K562 (cell line): ENCODE results near the gene CD48. TPM values are rescaled to one million over a fixed set of nuclear protein-coding genes. Genes with fewer than 3 reads are reported as not detected.

Experiments used
- ATAC-seq: fragments of 200-7000 bp; cut with Tn5 transposase; 3 replicates; pipeline ENCODE4 v1.9.1; 2020; ENCODE audit warnings: moderate library complexity
- BruUV-seq: library from RNA; stranded (reverse); fragments of 400-500 nt; replicated peaks from 2 replicates; lab custom pipeline; 2021; lab: Mats Ljungman, UMichigan
- CTCF ChIA-PET: fragments of 300-600 bp; formaldehyde crosslinking; extraction: SDS; loops from one replicate; lab custom pipeline; 2021; ENCODE audit warnings: low intra/inter-chr PET ratio; lab: Yijun Ruan, JAX
- POLR2A ChIA-PET: fragments of 300-600, 350-650 bp; sonication (Branson Sonifier 250); formaldehyde crosslinking; extraction: SDS; loops from one replicate; lab custom pipeline; 2021; ENCODE audit warnings: antibody characterized with exemption, inconsistent platforms; lab: Yijun Ruan, JAX
- DNase-seq, 4 experiments: peaks; one replicate each; pipeline versions ENCODE4 v3.0.0 to v3.0.0-alpha.2; 2011 to 2018; ENCODE audit warnings: low spot score in 3 of 4, mixed read lengths in 3 of 4; ENCODE audit errors: extremely low read depth in 1 of 4
- FAIRE-seq: peaks from 2 replicates; lab custom pipeline; 2011; peaks lifted over from hg19 to GRCh38; lab: Jason Lieb, UNC
- H2AFZ ChIP-seq: 2 replicates; pipeline ENCODE4 v1.6.0; 2011; ENCODE audit warnings: low read depth, low read length, control low read depth, inconsistent platforms
- H3K27ac ChIP-seq: fragments of 200-600 bp; 3 replicates; pipeline ENCODE4 v1.8.0; 2011; ENCODE audit warnings: low read depth, mild to moderate bottlenecking, control low read depth, inconsistent platforms, low read length, moderate library complexity, mixed read lengths; ENCODE audit errors: extremely low read depth
- H3K27me3 ChIP-seq, 2 experiments: fragments of 300-600 bp in 1 of 2; 2 replicates in 1 of 2; 3 replicates in 1 of 2; pipeline versions ENCODE4 v1.6.0 to v1.8.0; 2011; ENCODE audit warnings: inconsistent platforms in 2 of 2, low read length in 2 of 2, mild to moderate bottlenecking in 1 of 2, mixed read lengths in 1 of 2, moderate library complexity in 1 of 2; ENCODE audit not compliant: control insufficient read depth in 2 of 2, insufficient read depth in 2 of 2
- H3K36me3 ChIP-seq: fragments of 300-600 bp; 3 replicates; pipeline ENCODE4 v1.8.0; 2011; ENCODE audit warnings: mild to moderate bottlenecking, low read length, inconsistent platforms; ENCODE audit not compliant: control insufficient read depth, insufficient read depth
- H3K4me1 ChIP-seq, 2 experiments: fragments of 200-600 bp in 1 of 2; replicated peaks in 1 of 2; 2 replicates in 1 of 2; 3 replicates in 1 of 2; pipeline versions ENCODE4 v1.5.1 to v1.8.0; 2011; ENCODE audit warnings: inconsistent platforms in 2 of 2, low read length in 2 of 2, mild to moderate bottlenecking in 1 of 2, mixed read lengths in 1 of 2, moderate library complexity in 1 of 2; ENCODE audit not compliant: control insufficient read depth in 2 of 2, insufficient read depth in 2 of 2
- H3K4me2 ChIP-seq: 2 replicates; pipeline ENCODE4 v1.6.1; 2011; ENCODE audit warnings: low read length, control low read depth, inconsistent platforms, mixed read lengths; ENCODE audit not compliant: insufficient read depth
- H3K4me3 ChIP-seq: fragments of 200-600 bp; sonication (generic), shearing (Covaris generic); 2 replicates; pipeline ENCODE4 v1.5.1; 2016; ENCODE audit warnings: control low read depth, inconsistent platforms
- H3K79me2 ChIP-seq: fragments of 200-600 bp; 3 replicates; pipeline ENCODE4 v1.8.0; 2011; ENCODE audit warnings: low read length, inconsistent platforms; ENCODE audit not compliant: control insufficient read depth, insufficient read depth
- H3K9ac ChIP-seq, 2 experiments: 2 replicates each; pipeline versions ENCODE4 v1.6.0 to v1.6.1; 2011; ENCODE audit warnings: low read depth in 2 of 2, low read length in 2 of 2, control low read depth in 1 of 2, inconsistent platforms in 1 of 2, mild to moderate bottlenecking in 1 of 2, mixed read lengths in 1 of 2; ENCODE audit not compliant: insufficient read depth in 1 of 2
- H3K9me1 ChIP-seq: one replicate; pipeline ENCODE4 v1.6.0; 2011; ENCODE audit warnings: inconsistent platforms, mild to moderate bottlenecking, low read length, moderate library complexity; ENCODE audit not compliant: control insufficient read depth, insufficient read depth
- H3K9me3 ChIP-seq: replicated peaks from 2 replicates; pipeline ENCODE4 v1.5.1; 2011; ENCODE audit warnings: low read depth, low read length, inconsistent platforms; ENCODE audit not compliant: control insufficient read depth, insufficient read depth
- H4K20me1 ChIP-seq: replicated peaks from 2 replicates; pipeline ENCODE4 v1.6.1; 2011; ENCODE audit warnings: low read length, inconsistent platforms, mixed read lengths; ENCODE audit not compliant: control insufficient read depth, insufficient read depth
- ARID2 ChIP-seq: fragments of 450-650 bp; IDR thresholded peaks from 2 replicates; pipeline ENCODE4 v1.6.1; 2017; ENCODE audit warnings: antibody characterized with exemption, mild to moderate bottlenecking
- CC2D1A ChIP-seq: fragments of 450-650 bp; IDR thresholded peaks from 2 replicates; pipeline ENCODE4 v1.6.1; 2017; ENCODE audit warnings: mild to moderate bottlenecking
- FUS ChIP-seq: fragments of 200-400 bp; formaldehyde crosslinking; optimal IDR thresholded peaks from 2 replicates; pipeline ENCODE3; 2017; ENCODE audit warnings: low read depth, low read length
- HDAC1 ChIP-seq, 2 experiments: fragments of 450-650 bp; IDR thresholded peaks; 2 replicates each; pipeline ENCODE4 v1.6.1; 2016 to 2017; ENCODE audit warnings: inconsistent platforms in 1 of 2, mild to moderate bottlenecking in 1 of 2, moderate library complexity in 1 of 2
- ZNF232 ChIP-seq: sonication (generic); formaldehyde crosslinking; IDR thresholded peaks from 2 replicates; pipeline ENCODE4 v1.8.0; 2022; ENCODE audit warnings: mild to moderate bottlenecking, missing genetic modification reagents
- ZNF316 ChIP-seq: fragments of 450-650 bp; IDR thresholded peaks from 2 replicates; pipeline ENCODE4 v1.6.1; 2016
- ZNF436 ChIP-seq: fragments of 250-450, 450-650 bp; sonication (Bioruptor Pico); formaldehyde crosslinking; IDR thresholded peaks from 2 replicates; pipeline ENCODE4 v1.7.0; 2020; ENCODE audit warnings: mild to moderate bottlenecking
- ZNF551 ChIP-seq: fragments of 250-450 bp; sonication (Bioruptor Pico); IDR thresholded peaks from 2 replicates; pipeline ENCODE4 v1.5.0; 2021; ENCODE audit warnings: mild to moderate bottlenecking, moderate library complexity
- WGBS: fragments of 100-300 bp; shearing (Covaris generic); methylation state at CpG from one replicate; pipeline ENCODE4 v1.1.6; 2016; ENCODE audit warnings: low coverage, mixed read lengths; ENCODE audit not compliant: insufficient coverage; ENCODE audit errors: missing lambda C conversion rate; 5-methylcytosine and 5-hydroxymethylcytosine counted together
- in situ Hi-C: fragments of 300-500 bp; cut with MboI; formaldehyde crosslinking; loops from 4 replicates; pipeline ENCODE4 v1.15.0; 2018; ENCODE audit warnings: inconsistent platforms, mixed read lengths
- intact Hi-C: fragments of 100-400 bp; cut with micrococcal nuclease; formaldehyde crosslinking; loops from 2 replicates; pipeline ENCODE4 v1.14.2; 2022
- polyA plus RNA-seq, 8 experiments: library from polyadenylated mRNA; depleted of rRNA in 4 of 8; stranded (reverse) in 5 of 8; unstranded in 3 of 8; fragments of >200 nt; fragmentation: Nextera tagmentation in 2 of 8; fragmentation: Illumina TruSeq in 1 of 8; extraction: Ambion mirVana in 2 of 8; extraction: Trizol in 1 of 8; gene quantifications; 2 replicates each; pipeline versions ENCODE4 v1.2.1 to v1.2.3, GENCODE V29; 2011 to 2014; ENCODE audit warnings: inconsistent platforms in 1 of 8, missing spikeins in 1 of 8
- total RNA-seq, 7 experiments: library from RNA; depleted of rRNA in 6 of 7; stranded (reverse); fragments of >200 nt in 6 of 7; fragmentation: Illumina TruSeq in 2 of 7; extraction: Trizol in 2 of 7; gene quantifications; 2 replicates each; pipeline versions ENCODE4 v1.2.1 to v1.2.3, GENCODE V29; 2011 to 2021; ENCODE audit warnings: low replicate concordance in 1 of 7
- TF ChIP-seq, protein P1 (sequence below): fragments of 450-650 bp; formaldehyde crosslinking; IDR thresholded peaks from 2 replicates; pipeline ENCODE4 v1.4.0; 2020; ENCODE audit warnings: mild to moderate bottlenecking, moderate library complexity
- TF ChIP-seq, protein P2 (sequence below): fragments of 250-450 bp; sonication (Bioruptor Pico); IDR thresholded peaks from 2 replicates; pipeline ENCODE4 v1.5.0; 2021; ENCODE audit warnings: mild to moderate bottlenecking, borderline replicate concordance
- TF ChIP-seq, protein P3 (sequence below): fragments of 450-650 bp; formaldehyde crosslinking; IDR thresholded peaks from 2 replicates; pipeline ENCODE4 v1.4.0; 2020; ENCODE audit warnings: mild to moderate bottlenecking, mixed read lengths

CD48 gene
- total and polyA plus RNA-seq, 9 of the 15 experiments (the other 6 are each of a cell fraction or from before 2014, with no cell fraction given): 0.10 to 0.42 (median 0.29) TPM; not detected in 3

DNA sequence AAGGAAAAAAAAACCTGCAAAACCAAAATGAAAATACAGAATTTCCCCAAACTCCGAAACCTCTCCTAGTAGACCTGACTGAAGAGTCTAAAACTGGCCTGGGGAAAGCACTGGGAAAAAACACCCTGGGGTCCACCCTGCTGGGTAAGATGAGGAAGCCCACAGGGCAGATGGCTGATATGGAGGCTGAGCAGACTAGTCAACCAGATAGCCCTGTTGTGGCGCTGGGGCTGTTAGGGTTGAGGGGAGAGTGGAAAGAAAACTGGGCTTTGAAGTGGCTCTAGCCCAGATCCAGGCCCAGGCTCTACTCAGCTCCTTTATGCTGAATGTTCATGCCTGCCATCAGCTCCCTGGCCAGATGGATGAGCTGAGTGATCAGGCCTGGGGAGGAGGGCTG, 58.0 kb downstream of the CD48 start (continued):
- TF ChIP-seq ZNF232 (CRISPR knock-in tag) (no peak), CC2D1A (no peak), ZNF436 (CRISPR knock-in tag) (no peak), ZNF551 (no peak)
- TF ChIP-seq, protein P1, sequence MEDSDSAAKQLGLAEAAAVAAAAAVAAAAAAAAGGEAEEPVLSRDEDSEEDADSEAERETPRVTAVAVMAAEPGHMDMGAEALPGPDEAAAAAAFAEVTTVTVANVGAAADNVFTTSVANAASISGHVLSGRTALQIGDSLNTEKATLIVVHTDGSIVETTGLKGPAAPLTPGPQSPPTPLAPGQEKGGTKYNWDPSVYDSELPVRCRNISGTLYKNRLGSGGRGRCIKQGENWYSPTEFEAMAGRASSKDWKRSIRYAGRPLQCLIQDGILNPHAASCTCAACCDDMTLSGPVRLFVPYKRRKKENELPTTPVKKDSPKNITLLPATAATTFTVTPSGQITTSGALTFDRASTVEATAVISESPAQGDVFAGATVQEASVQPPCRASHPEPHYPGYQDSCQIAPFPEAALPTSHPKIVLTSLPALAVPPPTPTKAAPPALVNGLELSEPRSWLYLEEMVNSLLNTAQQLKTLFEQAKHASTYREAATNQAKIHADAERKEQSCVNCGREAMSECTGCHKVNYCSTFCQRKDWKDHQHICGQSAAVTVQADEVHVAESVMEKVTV (CRISPR knock-in tag): no peak

DNA sequence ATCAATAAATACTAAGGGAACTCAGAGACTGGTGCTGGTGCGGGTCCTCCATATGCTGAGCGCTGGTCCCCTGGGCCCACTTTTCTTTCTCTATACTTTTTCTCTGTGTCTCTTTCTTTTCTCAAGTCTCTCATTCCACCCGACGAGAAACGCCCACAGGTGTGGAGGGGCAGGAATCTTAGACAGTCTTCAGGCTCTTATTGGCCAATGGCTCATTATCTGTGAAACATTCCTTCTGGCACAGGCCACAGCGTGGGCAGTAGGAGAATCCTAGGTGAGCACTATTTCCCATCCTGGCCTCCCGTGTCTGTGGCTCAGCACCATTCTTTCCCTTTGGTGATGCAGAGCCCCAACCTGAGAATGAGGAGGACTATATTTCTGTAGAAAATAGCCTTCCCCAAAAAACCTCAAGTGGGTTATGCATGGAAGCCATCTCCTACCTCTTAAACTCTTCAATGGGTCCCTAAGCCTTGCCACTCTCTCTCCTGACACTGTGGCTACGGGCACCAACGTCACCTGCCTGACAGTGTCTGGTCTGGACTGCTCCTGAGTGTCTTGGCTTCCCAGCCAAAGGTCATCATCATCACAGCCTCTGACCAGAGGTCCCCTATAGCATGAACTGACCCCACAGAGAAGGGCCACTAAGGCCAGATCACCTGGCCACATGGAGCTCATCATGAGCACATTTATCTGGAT, 58.5 kb downstream of the CD48 start:
- intact Hi-C loops: no loop called here

More for the DNA sequence above, 58.5 kb downstream of the CD48 start:
- H3K27ac ChIP-seq: no peak overlapping the region
- no peaks in the 10 kb centered on the region for H4K20me1 ChIP-seq
- H3K27me3 ChIP-seq: no peaks in the 10 kb centered on the region
- no peak overlapping the region for H3K4me2 ChIP-seq
- H3K9ac ChIP-seq: no peak overlapping the region
- peaks cover 0 to 24% of the 10 kb centered on the region in 2 experiments for H3K4me1 ChIP-seq
- no peak overlapping the region for H3K4me3 ChIP-seq
- peaks cover 2% of the 10 kb centered on the region; the same call in 1 of the 2 replicates for H3K9me3 ChIP-seq
- TF ChIP-seq FUS (no peak), ARID2 (no peak), HDAC1 (IDR thresholded peaks at IDR 0.05) (no peak), ZNF316 (no peak), CC2D1A (no peak)
- TF ChIP-seq, protein P2, sequence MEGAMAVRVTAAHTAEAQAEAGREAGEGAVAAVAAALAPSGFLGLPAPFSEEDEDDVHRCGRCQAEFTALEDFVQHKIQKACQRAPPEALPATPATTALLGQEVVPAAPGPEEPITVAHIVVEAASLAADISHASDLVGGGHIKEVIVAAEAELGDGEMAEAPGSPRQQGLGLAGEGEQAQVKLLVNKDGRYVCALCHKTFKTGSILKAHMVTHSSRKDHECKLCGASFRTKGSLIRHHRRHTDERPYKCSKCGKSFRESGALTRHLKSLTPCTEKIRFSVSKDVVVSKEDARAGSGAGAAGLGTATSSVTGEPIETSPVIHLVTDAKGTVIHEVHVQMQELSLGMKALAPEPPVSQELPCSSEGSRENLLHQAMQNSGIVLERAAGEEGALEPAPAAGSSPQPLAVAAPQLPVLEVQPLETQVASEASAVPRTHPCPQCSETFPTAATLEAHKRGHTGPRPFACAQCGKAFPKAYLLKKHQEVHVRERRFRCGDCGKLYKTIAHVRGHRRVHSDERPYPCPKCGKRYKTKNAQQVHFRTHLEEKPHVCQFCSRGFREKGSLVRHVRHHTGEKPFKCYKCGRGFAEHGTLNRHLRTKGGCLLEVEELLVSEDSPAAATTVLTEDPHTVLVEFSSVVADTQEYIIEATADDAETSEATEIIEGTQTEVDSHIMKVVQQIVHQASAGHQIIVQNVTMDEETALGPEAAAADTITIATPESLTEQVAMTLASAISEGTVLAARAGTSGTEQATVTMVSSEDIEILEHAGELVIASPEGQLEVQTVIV (CRISPR knock-in tag): no peak
- TF ChIP-seq, protein P3, sequence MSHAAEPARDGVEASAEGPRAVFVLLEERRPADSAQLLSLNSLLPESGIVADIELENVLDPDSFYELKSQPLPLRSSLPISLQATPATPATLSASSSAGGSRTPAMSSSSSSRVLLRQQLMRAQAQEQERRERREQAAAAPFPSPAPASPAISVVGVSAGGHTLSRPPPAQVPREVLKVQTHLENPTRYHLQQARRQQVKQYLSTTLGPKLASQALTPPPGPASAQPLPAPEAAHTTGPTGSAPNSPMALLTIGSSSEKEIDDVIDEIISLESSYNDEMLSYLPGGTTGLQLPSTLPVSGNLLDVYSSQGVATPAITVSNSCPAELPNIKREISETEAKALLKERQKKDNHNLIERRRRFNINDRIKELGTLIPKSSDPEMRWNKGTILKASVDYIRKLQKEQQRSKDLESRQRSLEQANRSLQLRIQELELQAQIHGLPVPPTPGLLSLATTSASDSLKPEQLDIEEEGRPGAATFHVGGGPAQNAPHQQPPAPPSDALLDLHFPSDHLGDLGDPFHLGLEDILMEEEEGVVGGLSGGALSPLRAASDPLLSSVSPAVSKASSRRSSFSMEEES (CRISPR knock-in tag): no peak
- 69% methylated on average over 8 of the region's 9 CpGs for WGBS
- no peaks in the 10 kb centered on the region for H3K9me1 ChIP-seq
- FAIRE-seq (no peak), DNase-seq (no peak), ATAC-seq (no peak)
- no TSS peak for BruUV-seq
- no peaks in the 10 kb centered on the region for H3K79me2 ChIP-seq
- CTCF ChIA-PET: no interaction called here
- H2AFZ ChIP-seq: no peak overlapping the region
- in situ Hi-C loops: no loop called here
- H3K36me3 ChIP-seq: no peaks in the 10 kb centered on the region
- POLR2A ChIA-PET: no interaction called here
